ENCODE measurements around the gene SIL1. TPM values are rescaled to one million over a fixed set of nuclear protein-coding genes. Genes with fewer than 3 reads are reported as not detected.

Gene SIL1
- total and polyA plus RNA-seq, 2 of the 8 experiments (the other 6 are each of a cell fraction or from before 2014, with no cell fraction given), result 8.3 to 12.8 TPM

DNA sequence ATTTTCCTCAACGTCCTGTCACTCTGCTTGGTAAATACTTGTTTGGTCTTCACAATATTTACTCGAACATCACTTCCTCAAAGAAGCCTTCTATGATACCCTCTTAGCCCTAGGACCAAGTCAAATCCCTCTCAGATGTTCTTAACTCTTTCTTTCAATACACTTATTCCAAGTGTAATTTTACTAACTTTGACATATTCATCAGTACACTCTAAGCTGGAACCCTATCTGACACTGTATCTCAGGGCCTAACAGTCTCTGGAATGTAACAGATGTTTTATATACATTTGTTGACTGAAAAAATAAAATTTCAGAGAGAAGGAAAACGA, 19.6 kb downstream of the SIL1 start (continued):
- TF ChIP-seq, protein P1, sequence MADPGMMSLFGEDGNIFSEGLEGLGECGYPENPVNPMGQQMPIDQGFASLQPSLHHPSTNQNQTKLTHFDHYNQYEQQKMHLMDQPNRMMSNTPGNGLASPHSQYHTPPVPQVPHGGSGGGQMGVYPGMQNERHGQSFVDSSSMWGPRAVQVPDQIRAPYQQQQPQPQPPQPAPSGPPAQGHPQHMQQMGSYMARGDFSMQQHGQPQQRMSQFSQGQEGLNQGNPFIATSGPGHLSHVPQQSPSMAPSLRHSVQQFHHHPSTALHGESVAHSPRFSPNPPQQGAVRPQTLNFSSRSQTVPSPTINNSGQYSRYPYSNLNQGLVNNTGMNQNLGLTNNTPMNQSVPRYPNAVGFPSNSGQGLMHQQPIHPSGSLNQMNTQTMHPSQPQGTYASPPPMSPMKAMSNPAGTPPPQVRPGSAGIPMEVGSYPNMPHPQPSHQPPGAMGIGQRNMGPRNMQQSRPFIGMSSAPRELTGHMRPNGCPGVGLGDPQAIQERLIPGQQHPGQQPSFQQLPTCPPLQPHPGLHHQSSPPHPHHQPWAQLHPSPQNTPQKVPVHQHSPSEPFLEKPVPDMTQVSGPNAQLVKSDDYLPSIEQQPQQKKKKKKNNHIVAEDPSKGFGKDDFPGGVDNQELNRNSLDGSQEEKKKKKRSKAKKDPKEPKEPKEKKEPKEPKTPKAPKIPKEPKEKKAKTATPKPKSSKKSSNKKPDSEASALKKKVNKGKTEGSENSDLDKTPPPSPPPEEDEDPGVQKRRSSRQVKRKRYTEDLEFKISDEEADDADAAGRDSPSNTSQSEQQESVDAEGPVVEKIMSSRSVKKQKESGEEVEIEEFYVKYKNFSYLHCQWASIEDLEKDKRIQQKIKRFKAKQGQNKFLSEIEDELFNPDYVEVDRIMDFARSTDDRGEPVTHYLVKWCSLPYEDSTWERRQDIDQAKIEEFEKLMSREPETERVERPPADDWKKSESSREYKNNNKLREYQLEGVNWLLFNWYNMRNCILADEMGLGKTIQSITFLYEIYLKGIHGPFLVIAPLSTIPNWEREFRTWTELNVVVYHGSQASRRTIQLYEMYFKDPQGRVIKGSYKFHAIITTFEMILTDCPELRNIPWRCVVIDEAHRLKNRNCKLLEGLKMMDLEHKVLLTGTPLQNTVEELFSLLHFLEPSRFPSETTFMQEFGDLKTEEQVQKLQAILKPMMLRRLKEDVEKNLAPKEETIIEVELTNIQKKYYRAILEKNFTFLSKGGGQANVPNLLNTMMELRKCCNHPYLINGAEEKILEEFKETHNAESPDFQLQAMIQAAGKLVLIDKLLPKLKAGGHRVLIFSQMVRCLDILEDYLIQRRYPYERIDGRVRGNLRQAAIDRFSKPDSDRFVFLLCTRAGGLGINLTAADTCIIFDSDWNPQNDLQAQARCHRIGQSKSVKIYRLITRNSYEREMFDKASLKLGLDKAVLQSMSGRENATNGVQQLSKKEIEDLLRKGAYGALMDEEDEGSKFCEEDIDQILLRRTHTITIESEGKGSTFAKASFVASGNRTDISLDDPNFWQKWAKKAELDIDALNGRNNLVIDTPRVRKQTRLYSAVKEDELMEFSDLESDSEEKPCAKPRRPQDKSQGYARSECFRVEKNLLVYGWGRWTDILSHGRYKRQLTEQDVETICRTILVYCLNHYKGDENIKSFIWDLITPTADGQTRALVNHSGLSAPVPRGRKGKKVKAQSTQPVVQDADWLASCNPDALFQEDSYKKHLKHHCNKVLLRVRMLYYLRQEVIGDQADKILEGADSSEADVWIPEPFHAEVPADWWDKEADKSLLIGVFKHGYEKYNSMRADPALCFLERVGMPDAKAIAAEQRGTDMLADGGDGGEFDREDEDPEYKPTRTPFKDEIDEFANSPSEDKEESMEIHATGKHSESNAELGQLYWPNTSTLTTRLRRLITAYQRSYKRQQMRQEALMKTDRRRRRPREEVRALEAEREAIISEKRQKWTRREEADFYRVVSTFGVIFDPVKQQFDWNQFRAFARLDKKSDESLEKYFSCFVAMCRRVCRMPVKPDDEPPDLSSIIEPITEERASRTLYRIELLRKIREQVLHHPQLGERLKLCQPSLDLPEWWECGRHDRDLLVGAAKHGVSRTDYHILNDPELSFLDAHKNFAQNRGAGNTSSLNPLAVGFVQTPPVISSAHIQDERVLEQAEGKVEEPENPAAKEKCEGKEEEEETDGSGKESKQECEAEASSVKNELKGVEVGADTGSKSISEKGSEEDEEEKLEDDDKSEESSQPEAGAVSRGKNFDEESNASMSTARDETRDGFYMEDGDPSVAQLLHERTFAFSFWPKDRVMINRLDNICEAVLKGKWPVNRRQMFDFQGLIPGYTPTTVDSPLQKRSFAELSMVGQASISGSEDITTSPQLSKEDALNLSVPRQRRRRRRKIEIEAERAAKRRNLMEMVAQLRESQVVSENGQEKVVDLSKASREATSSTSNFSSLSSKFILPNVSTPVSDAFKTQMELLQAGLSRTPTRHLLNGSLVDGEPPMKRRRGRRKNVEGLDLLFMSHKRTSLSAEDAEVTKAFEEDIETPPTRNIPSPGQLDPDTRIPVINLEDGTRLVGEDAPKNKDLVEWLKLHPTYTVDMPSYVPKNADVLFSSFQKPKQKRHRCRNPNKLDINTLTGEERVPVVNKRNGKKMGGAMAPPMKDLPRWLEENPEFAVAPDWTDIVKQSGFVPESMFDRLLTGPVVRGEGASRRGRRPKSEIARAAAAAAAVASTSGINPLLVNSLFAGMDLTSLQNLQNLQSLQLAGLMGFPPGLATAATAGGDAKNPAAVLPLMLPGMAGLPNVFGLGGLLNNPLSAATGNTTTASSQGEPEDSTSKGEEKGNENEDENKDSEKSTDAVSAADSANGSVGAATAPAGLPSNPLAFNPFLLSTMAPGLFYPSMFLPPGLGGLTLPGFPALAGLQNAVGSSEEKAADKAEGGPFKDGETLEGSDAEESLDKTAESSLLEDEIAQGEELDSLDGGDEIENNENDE (IDR thresholded peaks at IDR 0.05; ENCODE audit: insufficient replicate concordance, low read length), result no peak
- TF ChIP-seq EP300 (IDR thresholded peaks at IDR 0.05; ENCODE audit: borderline replicate concordance in 1 of 2, low read depth in 2 of 2, low read length in 2 of 2) (no peak), BRCA1 (IDR thresholded peaks at IDR 0.05; ENCODE audit: low read depth, low read length) (no peak), TEAD4 (IDR thresholded peaks at IDR 0.05; ENCODE audit: low read depth, low read length) (no peak), SRF (IDR thresholded peaks at IDR 0.05; ENCODE audit: low read depth, low read length) (no peak)
